8988T (cell line): ENCODE measurements around the gene RHOH.
A peak's percentile ranks its signal among the peaks of the same experiment; 100 is the strongest.

Experiments
- DNase-seq: peaks from one replicate; pipeline ENCODE4 v3.0.0; 2011

Gene RHOH

GRCh38 chr4:40240040-40240653 lies 43.3 kb downstream of the RHOH start:
- no peak for DNase-seq

DNA sequence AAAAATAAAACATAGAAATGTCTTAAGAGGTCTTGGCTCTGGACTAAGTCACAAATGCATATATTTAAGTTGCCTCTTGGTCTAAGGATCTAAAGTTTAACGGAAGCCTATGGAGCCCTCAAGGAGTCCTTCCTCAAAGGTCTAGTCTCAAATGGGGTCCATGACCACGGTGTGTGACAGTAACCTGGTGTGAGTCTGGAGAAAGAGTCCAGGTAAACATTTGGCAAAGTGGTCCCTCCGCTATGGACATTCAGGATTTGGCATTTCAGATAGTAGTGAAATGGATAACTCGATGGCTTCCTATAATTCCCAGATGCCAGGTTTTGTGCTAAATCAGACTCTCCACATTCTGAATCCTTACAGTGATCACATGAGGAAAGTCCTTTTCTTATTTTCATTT lies 44.2 kb downstream of the RHOH start:
- DNase-seq: no peak

DNA sequence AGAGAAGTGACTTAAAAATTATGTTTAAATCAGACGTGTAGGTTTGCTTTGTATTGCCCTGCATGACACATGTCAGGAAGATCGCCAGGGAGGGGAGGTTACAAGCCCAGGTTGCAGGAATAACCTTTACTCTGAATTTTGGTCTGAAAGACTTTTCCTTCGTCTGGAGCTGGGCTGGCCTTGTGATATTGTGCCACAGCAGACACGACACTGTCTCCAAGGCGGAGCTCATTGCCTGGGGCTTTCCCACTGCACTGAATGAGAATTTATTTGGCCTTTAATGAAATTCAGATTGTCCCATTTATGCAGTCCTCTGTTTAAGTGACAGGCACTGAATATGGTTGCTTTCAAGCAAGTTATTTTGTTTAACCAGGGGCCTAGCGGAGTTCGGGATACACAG lies 45.1 kb downstream of the RHOH start:
- DNase-seq: no peak

DNA sequence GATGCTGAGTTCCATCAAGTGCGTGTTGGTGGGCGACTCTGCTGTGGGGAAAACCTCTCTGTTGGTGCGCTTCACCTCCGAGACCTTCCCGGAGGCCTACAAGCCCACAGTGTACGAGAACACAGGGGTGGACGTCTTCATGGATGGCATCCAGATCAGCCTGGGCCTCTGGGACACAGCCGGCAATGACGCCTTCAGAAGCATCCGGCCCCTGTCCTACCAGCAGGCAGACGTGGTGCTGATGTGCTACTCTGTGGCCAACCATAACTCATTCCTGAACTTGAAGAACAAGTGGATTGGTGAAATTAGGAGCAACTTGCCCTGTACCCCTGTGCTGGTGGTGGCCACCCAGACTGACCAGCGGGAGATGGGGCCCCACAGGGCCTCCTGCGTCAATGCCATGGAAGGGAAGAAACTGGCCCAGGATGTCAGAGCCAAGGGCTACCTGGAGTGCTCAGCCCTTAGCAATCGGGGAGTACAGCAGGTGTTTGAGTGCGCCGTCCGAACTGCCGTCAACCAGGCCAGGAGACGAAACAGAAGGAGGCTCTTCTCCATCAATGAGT lies 46.6 kb downstream of the RHOH start:
- no peak for DNase-seq

- DNase-seq: no peak
Observed at GRCh38 chr4:40244606-40245005, 47.8 kb downstream of the RHOH start.

GRCh38 chr4:40245550-40245949 lies 48.7 kb downstream of the RHOH start:
- DNase-seq: no peak

- no peak for DNase-seq
Observed at GRCh38 chr4:40246011-40246900, 49.4 kb downstream of the RHOH start.

DNA sequence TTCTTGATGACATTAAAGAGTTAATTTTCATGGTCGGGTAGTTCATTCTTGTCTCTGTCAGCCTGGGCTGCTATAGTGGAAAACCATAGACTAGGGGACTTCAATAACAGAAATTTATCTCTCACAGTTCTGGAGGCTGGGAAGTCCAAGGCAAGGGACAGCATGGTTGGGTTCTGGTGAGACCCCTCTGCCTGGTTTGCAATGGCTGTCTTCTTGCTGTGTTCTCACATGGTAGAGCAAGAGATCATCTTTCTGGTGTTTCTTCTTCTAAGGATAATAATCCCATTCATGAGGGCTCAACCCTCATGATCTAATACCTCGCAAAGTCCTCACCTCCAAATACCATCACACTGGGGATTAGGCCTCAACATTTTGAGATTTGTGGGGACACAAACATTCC lies 50.1 kb downstream of the RHOH start:
- no peak for DNase-seq

DNA sequence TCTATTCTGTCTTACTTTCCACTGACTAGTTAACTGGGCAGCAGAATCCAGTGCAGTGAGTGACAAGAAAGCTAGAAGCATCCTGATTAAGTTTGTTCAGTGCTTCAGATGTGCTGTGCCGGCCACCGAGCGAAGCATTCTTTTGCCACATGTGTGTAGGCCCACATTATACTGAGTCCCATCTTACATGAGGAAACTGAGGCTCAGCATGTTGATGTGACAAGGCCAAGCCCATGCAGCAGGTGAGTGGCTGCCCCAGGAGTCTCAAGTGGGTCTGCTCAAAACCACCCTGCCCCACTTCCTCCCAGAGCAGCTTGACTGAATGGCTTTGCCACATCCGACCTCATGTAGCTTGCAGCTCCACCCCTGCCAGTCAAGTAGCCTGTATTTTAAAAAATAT lies 50.5 kb downstream of the RHOH start:
- DNase-seq: no peak

- peak; percentile 26 for DNase-seq
Observed at GRCh38 chr4:40251366-40251765, 54.5 kb downstream of the RHOH start.

DNA sequence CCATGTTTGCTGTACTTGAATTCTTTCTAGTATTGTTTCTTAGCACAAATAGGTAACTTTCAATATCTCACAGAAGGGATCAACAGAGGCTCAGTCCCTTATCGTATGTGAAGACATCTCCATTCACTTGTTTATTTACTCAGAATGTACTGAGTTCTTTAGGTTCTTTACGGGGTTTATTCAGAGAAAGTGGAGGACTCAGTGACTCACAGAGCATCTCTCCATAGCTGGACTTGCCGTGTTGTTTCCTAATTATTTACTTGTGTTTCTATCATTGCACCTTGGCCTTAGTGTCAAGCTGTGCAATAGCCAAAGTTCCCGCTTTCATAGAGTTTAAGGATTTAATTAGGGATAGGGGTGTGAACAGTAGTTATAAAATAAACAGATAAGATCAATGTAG lies 57.1 kb downstream of the RHOH start:
- DNase-seq: no peak

DNA sequence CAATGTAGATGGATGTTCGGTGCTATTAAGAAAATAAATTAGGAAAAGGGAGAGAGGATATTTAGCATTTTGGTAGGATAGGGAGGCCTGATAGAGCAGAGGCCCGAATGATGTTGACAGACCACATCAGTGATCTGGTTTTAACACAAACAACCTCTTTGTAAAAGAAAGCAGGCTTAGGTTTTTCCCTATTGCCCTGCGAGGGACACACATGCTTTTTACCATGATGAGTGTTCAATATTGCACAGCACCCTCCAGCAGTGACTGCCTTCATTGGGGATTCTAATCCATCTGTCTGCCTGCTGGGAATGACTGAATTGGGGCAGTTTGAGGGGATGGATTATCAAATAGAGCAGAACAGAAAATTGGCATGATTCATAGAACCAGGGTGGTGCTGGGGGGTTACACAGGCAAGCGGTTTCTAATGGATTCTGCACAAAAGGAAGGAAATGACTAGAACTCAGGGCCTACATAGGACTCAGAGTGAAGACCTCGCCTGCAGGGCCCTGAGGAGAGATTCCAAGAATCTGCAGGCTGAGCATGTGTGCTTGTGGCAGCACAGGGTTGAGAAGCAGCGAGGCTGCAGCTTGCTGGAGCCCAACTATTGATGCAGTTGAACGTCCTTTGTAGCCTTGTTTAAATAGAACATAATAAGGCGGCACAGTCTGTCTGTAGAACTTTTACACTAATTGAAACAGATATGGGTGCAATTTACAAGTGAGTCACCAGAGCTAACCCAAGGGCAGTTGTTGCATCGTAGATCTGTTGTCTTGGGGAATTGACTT lies 58.0 kb downstream of the RHOH start:
- DNase-seq: no peak

- DNase-seq: peak; percentile 53
Observed at GRCh38 chr4:40255393-40256281, 58.8 kb downstream of the RHOH start.

DNA sequence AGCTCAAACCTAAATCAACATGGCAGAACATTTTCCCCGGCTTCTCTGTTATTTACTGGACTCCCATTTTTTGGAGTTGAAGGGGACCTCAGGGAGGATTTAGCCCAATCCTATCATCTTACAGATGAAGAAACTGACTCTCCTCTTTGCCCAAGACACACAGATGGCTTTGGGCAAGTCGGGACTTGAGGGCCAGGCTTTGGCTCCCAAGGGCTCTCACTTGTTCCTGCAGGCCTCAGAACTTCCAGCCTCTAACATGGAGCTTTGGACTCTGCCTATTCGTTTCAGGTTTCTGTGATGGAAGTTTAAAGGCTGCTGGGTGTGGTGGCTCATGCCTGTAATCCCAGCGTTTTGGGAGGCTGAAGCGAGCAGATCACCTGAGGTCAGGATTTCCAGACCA lies 59.5 kb downstream of the RHOH start:
- DNase-seq: no peak

DNA sequence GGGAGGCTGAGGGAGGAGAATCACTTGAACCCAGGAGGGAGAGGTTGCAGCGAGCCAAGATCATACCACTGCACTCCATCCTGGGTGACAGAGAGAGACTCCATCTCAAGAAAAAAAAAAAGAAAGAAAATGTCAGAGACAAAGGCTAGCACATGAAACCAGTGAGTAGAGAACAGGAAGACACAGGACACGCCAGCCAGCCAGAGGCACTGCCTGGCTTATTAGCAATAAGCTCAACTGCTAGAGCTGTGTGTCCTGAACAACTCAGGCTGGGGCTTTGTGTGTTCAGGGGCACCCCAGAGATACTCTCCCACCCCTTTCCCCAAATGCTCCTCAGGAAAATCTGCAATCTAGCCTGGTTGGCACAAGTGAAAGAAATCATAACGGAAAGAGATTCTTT lies 60.0 kb downstream of the RHOH start:
- DNase-seq: no peak

- no peak for DNase-seq
Observed at GRCh38 chr4:40258627-40259026, 61.8 kb downstream of the RHOH start.

DNA sequence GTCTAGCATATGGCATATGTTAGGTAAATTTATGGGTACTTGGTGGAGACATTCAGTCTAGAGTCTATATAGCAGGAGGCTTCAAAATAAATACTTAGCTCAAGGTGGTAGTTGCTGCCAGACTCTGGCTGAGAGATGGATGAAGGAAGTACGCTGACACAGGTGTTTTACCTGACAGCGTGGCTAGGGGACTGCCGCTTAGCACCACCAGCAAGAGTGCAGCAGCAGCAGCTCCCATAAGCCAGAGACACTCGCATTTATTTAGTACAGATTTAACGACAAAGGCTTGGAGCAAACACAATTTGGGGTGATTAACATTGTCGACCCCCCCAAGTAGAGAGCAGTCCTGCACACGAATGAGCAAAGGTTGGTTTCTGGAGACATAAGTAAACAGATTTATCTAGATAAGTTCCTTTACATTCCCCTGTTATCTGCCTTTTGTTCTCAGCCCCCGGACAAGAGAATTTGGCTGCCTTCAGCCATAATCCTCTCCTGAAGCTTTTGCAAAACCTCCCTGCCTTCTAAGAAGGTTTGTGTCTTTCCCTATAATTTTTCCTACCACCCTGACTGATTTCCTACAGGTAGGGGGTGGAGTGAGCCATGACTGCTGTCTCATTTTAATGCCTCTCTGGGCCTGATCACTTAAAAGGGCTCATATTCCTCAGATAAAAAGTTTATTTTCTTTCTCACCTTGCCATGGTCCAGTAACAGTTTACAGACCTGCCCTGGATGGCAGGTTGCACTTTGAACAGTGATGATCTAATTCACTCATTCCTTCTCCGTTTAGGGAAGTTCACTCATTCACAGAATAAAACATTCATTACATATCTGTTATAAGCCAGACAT lies 64.6 kb downstream of the RHOH start:
- no peak for DNase-seq

GRCh38 chr4:40262077-40262528 lies 65.3 kb downstream of the RHOH start:
- no peak for DNase-seq

DNA sequence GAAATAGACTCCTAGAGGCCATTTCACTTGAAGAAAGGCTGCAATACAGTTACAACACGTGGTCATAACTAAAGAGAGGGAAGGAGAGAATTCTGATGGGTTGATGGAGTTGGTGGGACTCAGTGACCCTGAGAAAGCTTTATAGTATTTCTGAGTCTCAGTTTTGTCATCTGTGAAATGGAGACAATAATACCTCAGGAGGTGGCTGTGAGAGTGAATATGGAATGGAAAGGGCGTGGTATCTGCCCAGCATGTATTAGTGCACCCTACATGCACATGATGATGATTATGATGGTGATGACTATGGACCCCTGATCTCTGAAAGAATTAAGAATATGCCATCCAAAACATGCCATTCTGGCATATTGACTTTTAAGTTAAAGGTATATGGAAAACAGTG lies 66.0 kb downstream of the RHOH start:
- DNase-seq: no peak

- no peak for DNase-seq
Observed at GRCh38 chr4:40264497-40264896, 67.7 kb downstream of the RHOH start.
